SK-N-SH treated with all-trans-retinoic acid at 6 μM for 48 hours (cell line): Measurements from ENCODE around the gene ABCB8.

ENCODE experiments used
- BACH2 ChIP-seq: fragments of 250-450 bp; sonication (Bioruptor Pico); IDR thresholded peaks from 2 replicates; pipeline ENCODE4 v1.9.0; 2021; ENCODE audit warnings: mild to moderate bottlenecking, borderline replicate concordance
- GLIS3 ChIP-seq: fragments of 250-450 bp; sonication (Bioruptor Pico); IDR thresholded peaks from 2 replicates; pipeline ENCODE4 v1.5.0; 2020; ENCODE audit warnings: mild to moderate bottlenecking, moderate library complexity
- OSR1 ChIP-seq: fragments of 250-450 bp; sonication (Bioruptor Pico); IDR thresholded peaks from 2 replicates; pipeline ENCODE4 v1.8.0; 2022; ENCODE audit warnings: moderate library complexity, mild to moderate bottlenecking, inconsistent platforms
- RARB ChIP-seq: fragments of 250-450 bp; sonication (Bioruptor Pico); IDR thresholded peaks from 2 replicates; pipeline ENCODE4 v1.8.0; 2021; ENCODE audit warnings: mild to moderate bottlenecking, moderate library complexity
- SNAI2 ChIP-seq: fragments of 250-450 bp; sonication (Bioruptor Pico); IDR thresholded peaks from 2 replicates; pipeline ENCODE4 v1.5.0; 2020; ENCODE audit warnings: mild to moderate bottlenecking, moderate library complexity
- ZFP30 ChIP-seq: fragments of 450-650 bp; formaldehyde crosslinking; IDR thresholded peaks from 2 replicates; pipeline ENCODE4 v1.5.0; 2022; ENCODE audit warnings: mild to moderate bottlenecking, moderate library complexity
- ZNF565 ChIP-seq: fragments of 450-650 bp; formaldehyde crosslinking; conservative IDR thresholded peaks from 2 replicates; pipeline ENCODE4 v1.5.0; 2020; ENCODE audit warnings: low read depth, mild to moderate bottlenecking, moderate library complexity
- TF ChIP-seq, protein P1 (sequence below): fragments of 250-450 bp; sonication (Bioruptor Pico); IDR thresholded peaks from 2 replicates; pipeline ENCODE4 v1.8.0; 2021; ENCODE audit warnings: low read depth, mild to moderate bottlenecking, moderate library complexity, borderline replicate concordance

- TF ChIP-seq RARB (CRISPR knock-in tag) = no peak
- TF ChIP-seq ZFP30 = no peak
- no peak for TF ChIP-seq GLIS3 (CRISPR knock-in tag)
- TF ChIP-seq ZNF565 = no peak
- no peak for TF ChIP-seq OSR1
- no peak for TF ChIP-seq SNAI2 (CRISPR knock-in tag)
- no peak for TF ChIP-seq BACH2 (CRISPR knock-in tag)
- TF ChIP-seq, protein P1, sequence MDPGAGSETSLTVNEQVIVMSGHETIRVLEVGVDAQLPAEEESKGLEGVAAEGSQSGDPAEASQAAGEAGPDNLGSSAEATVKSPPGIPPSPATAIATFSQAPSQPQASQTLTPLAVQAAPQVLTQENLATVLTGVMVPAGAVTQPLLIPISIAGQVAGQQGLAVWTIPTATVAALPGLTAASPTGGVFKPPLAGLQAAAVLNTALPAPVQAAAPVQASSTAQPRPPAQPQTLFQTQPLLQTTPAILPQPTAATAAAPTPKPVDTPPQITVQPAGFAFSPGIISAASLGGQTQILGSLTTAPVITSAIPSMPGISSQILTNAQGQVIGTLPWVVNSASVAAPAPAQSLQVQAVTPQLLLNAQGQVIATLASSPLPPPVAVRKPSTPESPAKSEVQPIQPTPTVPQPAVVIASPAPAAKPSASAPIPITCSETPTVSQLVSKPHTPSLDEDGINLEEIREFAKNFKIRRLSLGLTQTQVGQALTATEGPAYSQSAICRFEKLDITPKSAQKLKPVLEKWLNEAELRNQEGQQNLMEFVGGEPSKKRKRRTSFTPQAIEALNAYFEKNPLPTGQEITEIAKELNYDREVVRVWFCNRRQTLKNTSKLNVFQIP (CRISPR knock-in tag) = no peak
Observed at GRCh38 chr7:151095123-151095797, 67.0 kb downstream of the ABCB8 start.
